Activated CD4-positive, alpha-beta memory T cell treated with anti-CD3 and anti-CD28 coated beads, Interleukin-2, amount 10 ng/mL, durations not matched to agents 7 days and 5 days (primary cell): Measurements from ENCODE around the gene PAXX. TPM values are rescaled to one million over a fixed set of nuclear protein-coding genes. Genes with fewer than 3 reads are reported as not detected.

Source experiments
- CTCF ChIA-PET: fragments of 350-600 bp; sonication (Branson Sonifier 250); formaldehyde crosslinking; loops from one replicate; lab custom pipeline; 2021; ENCODE audit warnings: antibody characterized with exemption, inconsistent platforms; lab: Charles Lee
- POLR2A ChIA-PET: fragments of 350-600 bp; sonication (Branson Sonifier 250); formaldehyde crosslinking; loops from one replicate; lab custom pipeline; 2021; ENCODE audit warnings: antibody characterized with exemption; lab: Charles Lee
- DNase-seq: peaks from one replicate; pipeline ENCODE4 v3.0.0-alpha.2; 2020
- H3K27ac Mint-ChIP-seq: one replicate; pipeline ENCODE4 v1.8.0; 2021; ENCODE audit warnings: mild to moderate bottlenecking, mixed read lengths
- H3K27me3 Mint-ChIP-seq: one replicate; pipeline ENCODE4 v1.8.0; 2021; ENCODE audit warnings: mixed read lengths
- H3K36me3 Mint-ChIP-seq: one replicate; pipeline ENCODE4 v1.8.0; 2021; ENCODE audit warnings: low read depth, mixed read lengths
- H3K4me1 Mint-ChIP-seq: one replicate; pipeline ENCODE4 v1.8.0; 2021; ENCODE audit warnings: mixed read lengths
- H3K4me3 Mint-ChIP-seq: one replicate; pipeline ENCODE4 v1.8.0; 2021; ENCODE audit warnings: mild to moderate bottlenecking, mixed read lengths
- H3K9me3 Mint-ChIP-seq: one replicate; pipeline ENCODE4 v1.8.0; 2021; ENCODE audit warnings: mixed read lengths
- total RNA-seq, 2 experiments: library from RNA; stranded (reverse); gene quantifications; one replicate each; pipeline ENCODE4 v1.2.3, GENCODE V29; 2021

PAXX gene
- total RNA-seq, 2 experiments from 2014 or later: 64.4 to 68.5 TPM

DNA sequence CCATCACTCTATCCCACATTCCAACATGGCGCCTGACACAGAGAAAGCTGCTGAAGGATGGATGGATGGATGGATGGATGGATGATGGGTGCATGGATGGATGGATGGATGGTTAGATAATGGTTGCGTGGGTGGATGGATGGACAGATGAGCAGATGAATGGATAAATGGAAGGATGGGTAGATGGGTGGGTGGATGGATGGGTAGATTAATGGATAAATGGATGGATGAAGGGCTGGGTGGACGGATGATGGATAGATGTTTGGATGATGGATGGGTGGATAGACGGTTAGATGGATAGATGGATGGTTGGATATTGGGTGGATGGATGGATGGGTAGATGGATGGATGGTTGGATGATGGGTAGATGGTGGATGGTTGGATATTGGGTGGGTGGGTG, 35.6 kb upstream of the PAXX start:
- H3K9me3 Mint-ChIP-seq: peaks cover 7% of the 10 kb centered on the region
- no peak for DNase-seq
- ChIA-PET POLR2A (no interaction called here), CTCF (no interaction called here)
- peaks cover 13% of the 10 kb centered on the region for H3K4me1 Mint-ChIP-seq
- no peak overlapping the region for H3K27ac Mint-ChIP-seq
- no peak overlapping the region for H3K4me3 Mint-ChIP-seq
- no peaks in the 10 kb centered on the region for H3K36me3 Mint-ChIP-seq
- H3K27me3 Mint-ChIP-seq: no peaks in the 10 kb centered on the region

DNA sequence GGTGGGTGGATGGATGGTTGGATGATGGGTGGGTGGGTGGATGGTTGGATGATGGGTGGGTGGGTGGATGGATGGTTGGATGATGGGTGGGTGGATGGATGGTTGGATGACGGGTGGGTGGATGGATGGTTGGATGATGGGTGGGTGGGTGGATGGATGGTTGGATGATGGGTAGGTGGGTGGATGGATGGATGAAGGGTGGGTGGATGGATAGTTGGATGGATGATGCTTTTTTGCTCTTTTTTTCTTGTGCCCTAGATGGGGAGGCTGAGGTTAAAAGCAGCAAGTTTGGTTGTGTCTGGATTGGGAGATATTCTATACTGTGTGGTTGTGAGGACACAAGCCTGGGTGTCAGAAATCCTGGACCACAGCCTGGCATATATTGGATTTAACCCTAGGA, 34.8 kb upstream of the PAXX start:
- peaks cover 7% of the 10 kb centered on the region for H3K9me3 Mint-ChIP-seq
- H3K4me1 Mint-ChIP-seq: peaks cover 18% of the 10 kb centered on the region
- no peak overlapping the region for H3K27ac Mint-ChIP-seq
- ChIA-PET CTCF (no interaction called here), POLR2A (no interaction called here)
- no peaks in the 10 kb centered on the region for H3K27me3 Mint-ChIP-seq
- no peak overlapping the region for H3K4me3 Mint-ChIP-seq
- DNase-seq: no peak
- H3K36me3 Mint-ChIP-seq: no peaks in the 10 kb centered on the region

DNA sequence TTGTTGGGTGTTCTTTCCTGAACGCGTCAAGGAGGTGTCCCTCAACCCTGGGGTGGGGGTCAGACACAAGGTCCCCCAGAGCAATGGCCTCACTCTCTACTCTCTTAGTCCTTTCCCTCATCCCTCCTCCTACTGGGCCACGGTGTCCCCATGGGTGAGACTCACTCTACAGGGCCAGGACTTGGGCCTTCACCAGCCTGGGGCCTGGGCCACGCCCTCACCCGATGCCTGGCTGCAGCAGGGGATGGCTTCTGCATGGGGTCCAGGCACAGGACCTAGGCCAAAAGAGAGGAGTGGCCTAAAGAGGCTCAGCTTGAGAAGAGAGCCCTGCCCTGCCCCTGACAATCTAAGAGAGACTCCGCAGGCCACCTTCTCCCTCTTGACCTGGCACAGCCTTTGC, 34.3 kb upstream of the PAXX start:
- ChIA-PET CTCF (interaction anchor here (1.1 kb wide), 1 partner anchor 72 kb away, joined by 3 read pairs; no protein-coding TSS in a partner anchor), POLR2A (no interaction called here)
- Mint-ChIP-seq H3K27me3 (no peaks in the 10 kb centered on the region), H3K4me1 (peaks cover 23% of the 10 kb centered on the region), H3K27ac (no peak overlapping the region), H3K4me3 (no peak overlapping the region), H3K9me3 (peaks cover 7% of the 10 kb centered on the region), H3K36me3 (no peaks in the 10 kb centered on the region)
- DNase-seq: no peak

DNA sequence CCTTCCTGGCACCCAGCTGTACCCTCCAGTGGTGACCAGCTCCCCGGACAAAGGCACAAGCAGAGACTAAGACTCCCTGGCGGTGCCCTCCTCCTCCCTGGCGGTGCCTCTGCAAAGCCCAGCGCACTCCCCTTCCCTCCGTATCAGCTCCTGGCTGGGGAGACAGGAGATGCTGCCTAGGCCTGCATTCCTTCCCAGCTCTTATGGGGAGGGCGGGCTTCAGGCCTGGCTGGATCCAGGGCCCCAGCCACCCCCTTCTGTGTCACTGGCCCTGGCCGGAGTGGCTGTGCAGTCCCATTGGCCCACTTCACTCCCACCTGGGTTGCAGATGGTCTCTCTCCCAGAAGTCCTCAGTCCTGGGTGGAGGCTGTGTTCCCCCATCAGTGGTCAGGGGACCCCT, 33.7 kb upstream of the PAXX start:
- peaks cover 7% of the 10 kb centered on the region for H3K9me3 Mint-ChIP-seq

DNA sequence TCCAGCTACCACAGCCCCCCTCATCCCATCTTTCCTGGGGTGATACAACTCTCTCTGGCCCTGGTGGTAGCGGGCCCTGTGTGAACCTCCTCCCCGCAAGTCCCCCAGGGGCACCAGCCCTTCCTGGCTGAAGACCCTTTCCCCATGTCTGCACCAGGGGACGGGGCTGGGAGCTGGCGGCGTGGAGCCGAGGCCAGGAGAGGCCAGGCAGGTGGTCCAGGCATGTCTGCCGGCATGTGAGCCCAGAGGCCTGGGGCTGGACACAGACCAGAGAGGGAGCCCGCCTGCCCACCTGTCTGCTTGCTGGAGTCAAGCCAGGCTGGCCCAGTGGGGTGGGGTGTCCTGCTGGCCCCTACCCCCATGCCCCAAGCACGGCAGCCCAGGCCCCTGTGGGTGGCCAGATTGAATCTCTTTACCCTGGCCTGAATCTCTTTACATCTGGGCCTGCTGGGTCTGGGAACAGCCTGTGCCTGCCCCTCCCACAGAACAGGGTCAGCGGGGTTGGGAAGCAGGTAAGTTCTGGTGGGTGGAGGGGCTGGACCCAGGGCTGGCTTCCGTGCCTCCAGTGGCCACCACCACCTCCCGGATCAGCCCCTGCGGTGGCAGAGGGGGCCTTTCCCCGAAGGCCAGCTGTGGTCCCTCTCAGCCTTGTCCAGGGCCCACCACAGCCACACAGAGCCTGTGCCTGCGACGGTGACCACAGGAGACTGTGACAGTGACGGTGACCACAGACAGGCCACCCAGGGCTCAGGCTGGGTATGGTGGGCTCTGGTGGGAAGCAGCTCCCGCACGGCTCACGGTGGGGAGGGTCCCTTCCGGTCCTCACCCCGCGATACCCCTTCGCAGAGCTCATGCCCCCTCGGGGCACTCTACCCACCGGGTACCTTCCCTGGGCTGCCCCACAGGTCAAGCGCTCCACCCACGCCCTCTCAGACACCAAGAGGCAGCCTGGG, 33.0 kb upstream of the PAXX start:
- H3K27me3 Mint-ChIP-seq: no peaks in the 10 kb centered on the region
- peak overlapping the region; percentile 91 for H3K27ac Mint-ChIP-seq
- no peak for DNase-seq
- CTCF ChIA-PET: interaction anchor here (0.8 to 1.3 kb wide), 5 partner anchors 11 to 76 kb away, joined by 3 to 8 read pairs (median 3); no protein-coding TSS in a partner anchor
- peaks cover 30% of the 10 kb centered on the region for H3K4me1 Mint-ChIP-seq
- H3K9me3 Mint-ChIP-seq: peaks cover 7% of the 10 kb centered on the region
- H3K36me3 Mint-ChIP-seq: no peaks in the 10 kb centered on the region
- H3K4me3 Mint-ChIP-seq: no peak overlapping the region
- POLR2A ChIA-PET: interaction anchor here (0.6 to 7.9 kb wide), 8 partner anchors 8 to 282 kb away, joined by 3 to 70 read pairs (median 3); partner anchors contain the start of genes PTGDS and TUBB4B

More for the DNA sequence above, 33.7 kb upstream of the PAXX start:
- H3K36me3 Mint-ChIP-seq: no peaks in the 10 kb centered on the region
- no peak overlapping the region for H3K27ac Mint-ChIP-seq
- peaks cover 28% of the 10 kb centered on the region for H3K4me1 Mint-ChIP-seq
- ChIA-PET CTCF (interaction anchor here (1.1 kb wide), 1 partner anchor 71 kb away, joined by 3 read pairs; no protein-coding TSS in a partner anchor), POLR2A (interaction anchor here (3.6 kb wide), 1 partner anchor 11 kb away, joined by 19 read pairs; no protein-coding TSS in a partner anchor)
- H3K4me3 Mint-ChIP-seq: no peak overlapping the region
- DNase-seq: no peak
- no peaks in the 10 kb centered on the region for H3K27me3 Mint-ChIP-seq

DNA sequence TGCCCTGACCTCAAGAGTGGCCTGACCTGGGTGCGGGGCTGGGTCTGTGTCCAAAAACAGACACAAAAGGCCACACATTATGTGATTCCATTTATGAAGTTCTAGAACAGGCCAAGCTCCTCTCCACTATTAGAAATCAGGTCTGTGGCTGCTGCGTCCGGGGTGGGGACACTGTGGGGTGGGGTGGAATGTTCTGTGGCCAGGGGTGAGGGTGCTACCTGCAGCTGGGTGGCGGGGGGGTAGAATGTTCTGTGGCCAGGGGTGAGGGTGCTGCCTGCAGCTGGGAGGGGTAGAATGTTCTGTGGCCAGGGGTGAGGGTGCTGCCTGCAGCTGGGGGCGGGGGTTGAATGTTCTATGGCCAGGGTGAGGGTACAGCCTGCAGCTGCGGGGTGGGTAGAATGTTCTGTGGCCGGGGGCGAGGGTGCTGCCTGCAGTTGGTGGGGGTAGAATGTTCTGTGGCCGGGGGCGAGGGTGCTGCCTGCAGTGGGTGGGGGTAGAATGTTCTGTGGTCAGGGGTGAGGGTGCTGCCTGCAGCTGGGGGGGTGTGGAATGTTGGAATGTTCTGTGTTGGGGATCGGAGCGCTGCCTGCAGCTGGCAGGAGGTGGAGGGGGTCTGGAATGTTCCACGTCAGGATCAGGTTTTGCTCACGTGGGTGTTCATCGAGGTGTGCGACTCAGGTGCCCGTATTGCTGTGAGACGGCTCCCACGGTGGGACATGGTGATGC, 31.8 kb upstream of the PAXX start:
- Mint-ChIP-seq H3K9me3 (peaks cover 7% of the 10 kb centered on the region), H3K4me3 (peak overlapping the region; percentile 30), H3K27ac (peak overlapping the region; percentile 91), H3K4me1 (peaks cover 38% of the 10 kb centered on the region), H3K36me3 (no peaks in the 10 kb centered on the region), H3K27me3 (no peaks in the 10 kb centered on the region)
- POLR2A ChIA-PET: interaction anchor here (0.6 to 7.9 kb wide), 7 partner anchors 9 to 280 kb away, joined by 3 to 70 read pairs (median 3); partner anchors contain the start of genes PAXX, PTGDS and TUBB4B
- peak; percentile 58 for DNase-seq
- CTCF ChIA-PET: interaction anchor here (1.0 to 1.3 kb wide), 4 partner anchors 12 to 16 kb away, joined by 3 to 8 read pairs (median 6); no protein-coding TSS in a partner anchor

DNA sequence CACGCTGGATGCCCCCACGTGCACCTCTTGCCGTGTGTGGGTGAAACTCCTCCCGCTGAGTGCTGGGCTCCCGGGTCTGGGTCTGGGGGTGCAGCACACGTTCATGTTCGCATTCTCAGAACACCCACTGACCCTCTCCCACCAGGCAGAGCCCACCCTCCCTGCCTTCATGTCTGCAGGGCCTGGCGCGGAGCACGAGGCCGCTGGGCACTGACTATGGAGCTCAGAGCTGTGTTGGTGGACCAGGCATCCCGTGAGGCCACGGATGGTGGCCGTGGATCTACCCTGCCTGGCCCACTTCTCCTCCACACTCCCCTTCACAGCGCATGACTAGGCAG, 31.3 kb upstream of the PAXX start:
- Mint-ChIP-seq H3K27me3 (peaks cover 2% of the 10 kb centered on the region), H3K27ac (no peak overlapping the region), H3K9me3 (peaks cover 7% of the 10 kb centered on the region), H3K36me3 (no peaks in the 10 kb centered on the region), H3K4me1 (peaks cover 43% of the 10 kb centered on the region), H3K4me3 (no peak overlapping the region)
- no peak for DNase-seq
- ChIA-PET POLR2A (interaction anchor here (1.0 to 7.9 kb wide), 5 partner anchors 9 to 75 kb away, joined by 3 to 70 read pairs (median 7); partner anchors contain the start of genes PAXX and PTGDS), CTCF (interaction anchor here (1.1 to 2.4 kb wide), 2 partner anchors 13 to 15 kb away, joined by 3 to 7 read pairs; no protein-coding TSS in a partner anchor)

DNA sequence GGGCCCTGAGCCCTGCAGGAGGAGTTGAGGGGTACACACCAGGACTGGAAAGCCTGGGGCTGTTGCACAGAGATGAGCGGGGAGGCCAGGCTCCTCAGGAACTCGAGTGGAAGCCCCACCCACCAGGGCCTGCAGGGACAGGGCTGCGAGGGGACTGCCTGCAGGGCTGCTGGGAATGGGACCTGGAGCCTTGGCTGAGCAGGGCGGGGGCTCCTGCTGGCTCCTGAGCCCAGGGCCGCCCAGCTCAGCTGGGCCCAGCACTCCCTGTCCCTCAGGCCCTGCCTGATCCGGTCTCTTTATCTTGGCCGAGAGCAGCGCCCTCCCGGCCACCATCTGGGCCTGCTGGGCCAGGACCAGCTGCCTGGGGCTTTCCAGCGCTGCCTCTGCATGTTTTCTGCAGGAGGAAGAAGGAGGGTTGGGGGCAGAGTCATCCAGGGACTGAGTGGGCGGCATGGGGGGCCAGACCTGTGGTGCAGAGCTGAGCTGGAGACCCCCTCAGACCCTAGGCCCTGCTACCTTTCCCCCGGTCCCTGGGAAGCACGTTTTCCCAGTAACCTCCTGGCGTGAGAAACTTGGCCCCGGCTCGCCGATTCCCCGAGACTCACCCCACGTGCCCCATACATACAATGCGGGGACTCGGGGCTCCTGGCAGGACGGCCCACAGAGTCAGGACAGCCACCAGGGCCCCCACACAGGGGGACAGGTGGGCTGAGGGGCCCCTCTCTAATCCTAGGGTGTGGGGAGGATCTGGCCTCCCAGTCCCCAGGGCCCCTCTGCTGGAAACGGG, 30.8 kb upstream of the PAXX start:
- H3K36me3 Mint-ChIP-seq: no peaks in the 10 kb centered on the region
- H3K4me3 Mint-ChIP-seq: no peak overlapping the region
- no peak for DNase-seq
- ChIA-PET POLR2A (interaction anchor here (1.0 to 7.9 kb wide), 5 partner anchors 10 to 74 kb away, joined by 3 to 70 read pairs (median 7); partner anchors contain the start of gene PTGDS), CTCF (interaction anchor here (1.3 to 2.4 kb wide), 2 partner anchors 10 to 14 kb away, joined by 3 to 7 read pairs; no protein-coding TSS in a partner anchor)
- peaks cover 2% of the 10 kb centered on the region for H3K27me3 Mint-ChIP-seq
- peaks cover 3% of the 10 kb centered on the region for H3K9me3 Mint-ChIP-seq
- H3K4me1 Mint-ChIP-seq: peaks cover 49% of the 10 kb centered on the region
- no peak overlapping the region for H3K27ac Mint-ChIP-seq

DNA sequence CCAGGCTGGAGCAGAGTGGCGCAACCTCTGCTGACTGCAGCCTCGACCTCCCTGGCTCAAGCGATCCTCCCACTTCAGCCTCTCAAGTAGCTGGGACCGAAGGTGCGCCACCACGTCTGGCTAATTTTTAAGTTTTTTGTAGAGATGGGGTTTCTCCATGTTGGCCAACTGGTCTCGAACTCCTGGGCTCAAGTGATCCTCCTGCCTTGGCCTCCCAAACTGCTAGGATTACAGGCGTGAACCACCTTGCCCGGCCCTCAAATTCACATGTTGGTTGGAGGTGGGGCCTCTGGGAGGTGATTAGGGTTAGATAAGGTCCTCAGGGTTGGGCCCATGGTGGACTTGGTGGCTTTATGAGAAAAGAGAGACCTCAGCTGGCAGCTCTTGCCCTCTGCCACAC, 30.1 kb upstream of the PAXX start:
- no peak for DNase-seq
- Mint-ChIP-seq H3K4me3 (no peak overlapping the region), H3K4me1 (peaks cover 50% of the 10 kb centered on the region), H3K36me3 (no peaks in the 10 kb centered on the region), H3K27ac (no peak overlapping the region), H3K9me3 (no peaks in the 10 kb centered on the region), H3K27me3 (peaks cover 2% of the 10 kb centered on the region)
- ChIA-PET POLR2A (interaction anchor here (1.0 to 7.9 kb wide), 3 partner anchors 11 to 17 kb away, joined by 3 to 70 read pairs (median 3); partner anchors contain the start of gene PTGDS), CTCF (interaction anchor here (1.3 to 2.4 kb wide), 2 partner anchors 11 to 14 kb away, joined by 3 to 7 read pairs; no protein-coding TSS in a partner anchor)

DNA sequence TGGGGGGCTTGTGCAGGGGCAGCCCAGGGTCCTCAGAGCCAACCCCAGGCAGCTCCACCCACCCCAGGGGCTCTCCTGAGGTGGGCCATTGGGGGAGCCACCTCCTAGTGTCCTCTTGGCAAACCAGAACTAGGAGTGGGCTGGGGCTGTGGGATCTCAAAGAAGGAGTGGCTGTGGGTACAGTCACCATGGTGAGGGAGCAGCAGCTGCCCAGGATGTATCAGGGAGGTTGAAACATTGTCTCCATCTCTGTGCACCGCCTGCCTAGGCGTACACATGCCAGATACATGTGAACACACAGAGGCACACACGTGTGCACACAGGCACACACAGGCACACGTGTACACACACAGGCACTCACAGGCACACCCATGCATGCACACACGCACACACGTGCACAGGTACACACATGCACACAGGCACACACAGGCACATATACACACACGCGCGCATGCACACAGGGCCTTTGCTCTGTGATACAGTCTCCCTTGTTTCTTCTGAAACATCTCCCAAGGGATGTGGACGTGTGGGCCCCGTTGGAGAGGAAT, 29.4 kb upstream of the PAXX start:
- DNase-seq: no peak
- POLR2A ChIA-PET: interaction anchor here (1.0 to 7.9 kb wide), 3 partner anchors 11 to 16 kb away, joined by 3 to 70 read pairs (median 3); partner anchors contain the start of gene PTGDS
- peaks cover 51% of the 10 kb centered on the region for H3K4me1 Mint-ChIP-seq

DNA sequence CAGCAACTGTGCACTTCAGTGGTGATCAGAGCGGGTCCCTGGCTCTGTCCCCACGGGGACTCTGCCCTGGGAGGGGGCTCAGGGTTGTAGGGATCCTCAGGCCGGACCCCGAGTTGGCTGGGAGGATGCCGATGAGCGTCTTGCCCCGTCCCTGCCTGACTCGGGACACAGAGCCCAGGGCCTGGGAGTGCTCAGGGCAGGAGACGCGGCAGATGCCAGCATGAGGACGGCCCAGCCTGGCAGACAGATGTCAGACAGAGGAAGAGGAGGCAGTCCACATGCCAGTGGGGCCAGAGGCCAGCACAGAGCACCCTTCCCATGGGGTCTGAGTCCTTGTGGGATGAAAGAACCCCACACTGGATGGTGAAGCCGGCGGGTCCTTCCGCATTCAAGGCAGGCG, 28.9 kb upstream of the PAXX start:
- H3K27me3 Mint-ChIP-seq: peaks cover 2% of the 10 kb centered on the region
- peaks cover 51% of the 10 kb centered on the region for H3K4me1 Mint-ChIP-seq
- H3K9me3 Mint-ChIP-seq: no peaks in the 10 kb centered on the region
- H3K36me3 Mint-ChIP-seq: no peaks in the 10 kb centered on the region
- H3K27ac Mint-ChIP-seq: peak overlapping the region; percentile 78
- H3K4me3 Mint-ChIP-seq: no peak overlapping the region
- ChIA-PET POLR2A (interaction anchor here (1.0 to 7.9 kb wide), 2 partner anchors 12 to 15 kb away, joined by 3 to 70 read pairs; partner anchors contain the start of gene PTGDS), CTCF (interaction anchor here (2.4 kb wide), 1 partner anchor 15 kb away, joined by 7 read pairs; no protein-coding TSS in a partner anchor)
- no peak for DNase-seq

More for the DNA sequence above, 29.4 kb upstream of the PAXX start:
- Mint-ChIP-seq H3K27me3 (peaks cover 2% of the 10 kb centered on the region), H3K27ac (peak overlapping the region; percentile 78), H3K4me3 (no peak overlapping the region), H3K9me3 (no peaks in the 10 kb centered on the region), H3K36me3 (no peaks in the 10 kb centered on the region)
- CTCF ChIA-PET: interaction anchor here (1.3 to 2.4 kb wide), 2 partner anchors 11 to 15 kb away, joined by 3 to 7 read pairs; no protein-coding TSS in a partner anchor
